Activated naive CD4-positive, alpha-beta T cell treated with anti-CD3 and anti-CD28 coated beads, Interleukin-2, amount 50 U/mL, for 16 hours (primary cell): ENCODE measurements around the gene RAB13.

Experiments used
- DNase-seq: peaks from one replicate; pipeline ENCODE4 v3.0.0-alpha.2; 2020

RAB13 gene

DNA sequence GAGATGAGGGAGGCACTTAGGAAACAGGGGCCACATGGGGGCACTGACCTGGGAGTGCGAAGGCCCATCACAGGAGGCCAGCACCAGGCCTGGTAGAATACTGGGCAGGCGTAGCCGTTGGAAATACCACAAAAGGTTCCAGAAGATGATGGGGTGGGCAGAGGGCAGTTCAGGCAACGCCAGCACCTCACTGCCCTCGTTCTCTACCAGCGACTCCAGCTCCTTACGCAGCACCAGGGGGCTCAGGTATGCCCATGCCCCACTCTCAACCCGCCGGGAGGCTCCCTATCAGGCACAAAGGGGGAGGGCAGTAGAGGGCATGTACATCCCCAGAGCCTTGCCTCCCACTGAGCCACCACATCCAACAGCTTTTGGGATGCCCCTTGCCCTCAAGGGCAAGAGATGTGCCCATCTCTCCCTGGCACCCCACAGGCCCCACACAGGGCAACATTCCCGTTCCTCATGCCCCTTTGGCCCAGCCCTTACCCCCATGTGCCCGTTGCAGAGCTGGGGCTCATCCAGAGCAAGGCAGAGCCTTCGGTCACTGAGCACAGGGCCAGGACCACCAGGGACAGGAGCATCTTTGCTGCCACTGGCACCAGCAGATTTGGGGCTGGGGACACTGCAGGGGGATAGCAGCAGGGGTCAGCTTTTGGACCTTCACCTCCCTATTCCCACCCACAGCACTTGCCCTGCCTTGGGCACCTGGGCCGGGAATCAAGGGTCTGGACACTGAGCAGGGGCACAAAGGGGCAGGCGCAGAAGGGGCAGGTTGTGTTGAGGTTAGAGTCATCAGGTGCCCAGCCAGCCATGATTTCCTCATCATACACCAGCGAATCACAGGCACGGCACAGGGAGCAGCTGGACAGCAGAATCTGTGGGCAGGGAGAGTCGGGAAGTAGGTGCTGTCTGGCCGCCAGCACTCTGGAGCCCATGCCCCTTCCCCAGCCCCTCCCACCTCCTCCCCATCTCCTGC lies 53.7 kb downstream of the RAB13 start:
- DNase-seq, result no peak
